SK-N-SH (cell line): Measurements from ENCODE around the gene CENPL. TPM values are rescaled to one million over a fixed set of nuclear protein-coding genes. Genes with fewer than 3 reads are reported as not detected.

Experiments used
- CTCF ChIA-PET: fragments of 300-600, 350-600 bp; formaldehyde crosslinking; extraction: SDS; loops from one replicate; lab custom pipeline; 2021; lab: Yijun Ruan, JAX
- POLR2A ChIA-PET: fragments of 350-600 bp; sonication (Branson Sonifier 250); formaldehyde crosslinking; extraction: SDS; loops from one replicate; lab custom pipeline; 2020; ENCODE audit warnings: antibody characterized with exemption, inconsistent platforms; lab: Yijun Ruan, JAX
- DNase-seq: peaks from one replicate; pipeline ENCODE4 v3.0.0; 2012
- H2AFZ ChIP-seq: fragments of 200-600 bp; sonication (generic); 2 replicates; pipeline ENCODE4 v1.8.1; 2016; ENCODE audit warnings: antibody characterized with exemption, mild to moderate bottlenecking, low read depth
- H3F3A ChIP-seq: fragments of 200-600 bp; sonication (generic); replicated peaks from 2 replicates; pipeline ENCODE3; 2016; ENCODE audit warnings: antibody characterized with exemption, mild to moderate bottlenecking; ENCODE audit not compliant: insufficient read depth
- H3K27ac ChIP-seq, 2 experiments: fragments of 200-500 bp in 1 of 2; fragments of 200-600 bp in 1 of 2; sonication (Bioruptor generic) in 1 of 2; sonication (generic), shearing (Covaris generic) in 1 of 2; 2 replicates each; pipeline versions ENCODE4 v1.5.1 to v1.6.1; 2014 to 2016; ENCODE audit warnings: low read depth in 2 of 2, inconsistent platforms in 1 of 2, low read length in 1 of 2, mild to moderate bottlenecking in 1 of 2, mixed read lengths in 1 of 2
- H3K27me3 ChIP-seq: fragments of 200-600 bp; sonication (generic), shearing (Covaris generic); 2 replicates; pipeline ENCODE4 v1.6.1; 2016; ENCODE audit warnings: mixed run types; ENCODE audit not compliant: insufficient read depth
- H3K36me3 ChIP-seq, 2 experiments: fragments of 200-500 bp in 1 of 2; fragments of 200-600 bp in 1 of 2; sonication (Bioruptor generic) in 1 of 2; sonication (generic) in 1 of 2; replicated peaks in 1 of 2; 2 replicates each; pipeline versions ENCODE3 to v1.5.1; 2014 to 2016; ENCODE audit warnings: low read length in 1 of 2, mild to moderate bottlenecking in 1 of 2; ENCODE audit not compliant: insufficient read depth in 2 of 2, control insufficient read depth in 1 of 2
- H3K4me1 ChIP-seq, 2 experiments: fragments of 200-500 bp in 1 of 2; fragments of 200-600 bp in 1 of 2; sonication (Bioruptor generic) in 1 of 2; sonication (generic), shearing (Covaris generic) in 1 of 2; 2 replicates each; pipeline versions ENCODE4 v1.5.1 to v1.6.1; 2014 to 2016; ENCODE audit warnings: low read depth in 1 of 2, low read length in 1 of 2, mixed run types in 1 of 2; ENCODE audit not compliant: insufficient read depth in 2 of 2, control insufficient read depth in 1 of 2
- H3K4me2 ChIP-seq: fragments of 200-600 bp; sonication (generic), shearing (Covaris generic); 2 replicates; pipeline ENCODE4 v1.6.1; 2017; ENCODE audit warnings: mixed run types
- H3K4me3 ChIP-seq, 2 experiments: fragments of 200-500 bp in 1 of 2; fragments of 200-600 bp in 1 of 2; sonication (Bioruptor generic) in 1 of 2; sonication (generic), shearing (Covaris generic) in 1 of 2; 2 replicates each; pipeline versions ENCODE4 v1.5.1 to v1.8.1; 2014 to 2016; ENCODE audit warnings: low read depth in 2 of 2, inconsistent platforms in 1 of 2, low read length in 1 of 2, mild to moderate bottlenecking in 1 of 2, mixed read lengths in 1 of 2, moderate library complexity in 1 of 2
- H3K79me2 ChIP-seq: fragments of 200-600 bp; sonication (generic); 2 replicates; pipeline ENCODE4 v1.8.1; 2017; ENCODE audit warnings: mild to moderate bottlenecking; ENCODE audit not compliant: insufficient read depth
- H3K9ac ChIP-seq: fragments of 200-600 bp; sonication (generic); 2 replicates; pipeline ENCODE4 v1.6.1; 2017; ENCODE audit warnings: mixed run types
- H3K9me2 ChIP-seq: fragments of 200-600 bp; sonication (generic); 2 replicates; pipeline ENCODE4 v1.6.1; 2017; ENCODE audit warnings: mixed run types
- H3K9me3 ChIP-seq: fragments of 200-600 bp; sonication (generic); 2 replicates; pipeline ENCODE4 v1.6.1; 2017; ENCODE audit warnings: mixed run types, mild to moderate bottlenecking, moderate library complexity
- H4K20me1 ChIP-seq: fragments of 200-600 bp; sonication (generic); 2 replicates; pipeline ENCODE4 v1.6.1; 2017; ENCODE audit warnings: mild to moderate bottlenecking, mixed run types; ENCODE audit not compliant: insufficient read depth
- EP300 ChIP-seq, 2 experiments: IDR thresholded peaks; 2 replicates each; pipeline versions ENCODE4 v1.4.0 to v1.6.1; 2012; ENCODE audit warnings: borderline replicate concordance in 1 of 2, low read depth in 1 of 2, low read length in 1 of 2
- FOXM1 ChIP-seq: IDR thresholded peaks from 2 replicates; pipeline ENCODE4 v1.4.0; 2012; ENCODE audit warnings: low read depth, mild to moderate bottlenecking
- GATA2 ChIP-seq: sonication (generic); formaldehyde crosslinking; IDR thresholded peaks from 2 replicates; pipeline ENCODE4 v1.5.0; 2020; ENCODE audit warnings: mild to moderate bottlenecking, missing genetic modification reagents
- IRF3 ChIP-seq: fragments of 150-350 bp; IDR thresholded peaks from 2 replicates; pipeline ENCODE4 v1.6.1; 2016; ENCODE audit warnings: mild to moderate bottlenecking, low read depth, low read length
- JUND ChIP-seq: IDR thresholded peaks from 2 replicates; pipeline ENCODE4 v1.4.0; 2012
- MAX ChIP-seq: IDR thresholded peaks from 2 replicates; pipeline ENCODE4 v1.4.0; 2012; ENCODE audit warnings: low read depth
- RCOR1 ChIP-seq: fragments of 150-350 bp; IDR thresholded peaks from 2 replicates; pipeline ENCODE4 v1.6.1; 2017; ENCODE audit warnings: antibody characterized with exemption, low read length
- REST ChIP-seq: IDR thresholded peaks from 2 replicates; pipeline ENCODE4 v1.6.1; 2012; ENCODE audit warnings: mild to moderate bottlenecking, low read depth, low read length, moderate library complexity
- RFX5 ChIP-seq: IDR thresholded peaks from 2 replicates; pipeline ENCODE4 v1.6.1; 2012; ENCODE audit warnings: mild to moderate bottlenecking, improper control_type of control experiment, low read length
- TCF12 ChIP-seq: IDR thresholded peaks from 2 replicates; pipeline ENCODE4 v1.4.0; 2012
- TEAD4 ChIP-seq: IDR thresholded peaks from 2 replicates; pipeline ENCODE4 v1.4.0; 2012; ENCODE audit warnings: mild to moderate bottlenecking, borderline replicate concordance; ENCODE audit not compliant: insufficient read depth
- USF1 ChIP-seq: IDR thresholded peaks from 2 replicates; pipeline ENCODE4 v1.4.0; 2012; ENCODE audit warnings: low read depth, borderline replicate concordance
- USF2 ChIP-seq: fragments of 150-350 bp; IDR thresholded peaks from 2 replicates; pipeline ENCODE4 v1.6.1; 2017; ENCODE audit warnings: antibody characterized with exemption, low read length, low read depth, borderline replicate concordance
- YY1 ChIP-seq: IDR thresholded peaks from 2 replicates; pipeline ENCODE4 v1.4.0; 2012; ENCODE audit warnings: low read depth, mild to moderate bottlenecking
- WGBS: methylation state at CpG from one replicate; pipeline ENCODE4 v1.1.6; 2017; ENCODE audit warnings: low lambda C conversion rate; 5-methylcytosine and 5-hydroxymethylcytosine counted together
- polyA plus RNA-seq, 3 experiments: library from polyadenylated mRNA; depleted of rRNA; stranded (reverse); fragments of >200 nt; gene quantifications; 2 replicates each; pipeline ENCODE4 v1.2.3, GENCODE V29; 2012

The CENPL gene
- polyA plus RNA-seq, 1 of the 3 experiments (the other 2 are of a cell fraction), result 4.0 TPM

- H3K9me2 ChIP-seq, result no peaks in the 10 kb centered on the region
- CTCF ChIA-PET, result interaction anchor here (0.9 to 1.7 kb wide), 4 partner anchors 11 to 432 kb away, joined by 3 to 4 read pairs (median 4); no protein-coding TSS in a partner anchor
- no peak overlapping the region for H3K4me3 ChIP-seq
- H4K20me1 ChIP-seq, result no peaks in the 10 kb centered on the region
- peaks cover 16% of the 10 kb centered on the region for H3F3A ChIP-seq
- no peak overlapping the region for H3K9ac ChIP-seq
- H3K27ac ChIP-seq, result no peak overlapping the region
- H3K79me2 ChIP-seq, result no peaks in the 10 kb centered on the region
- TF ChIP-seq JUND, result no peak
- TF ChIP-seq GATA2 (CRISPR knock-in tag), result no peak
- no peak for TF ChIP-seq RFX5
- TF ChIP-seq RCOR1, result no peak
- no peak for TF ChIP-seq EP300 (IDR thresholded peaks at IDR 0.05; ENCODE audit: borderline replicate concordance in 1 of 2, low read depth in 1 of 2, low read length in 1 of 2)
- no peak for TF ChIP-seq USF2
- TF ChIP-seq USF1, result no peak
- no peak for TF ChIP-seq TEAD4
- TF ChIP-seq REST, result no peak
- TF ChIP-seq, all 33 proteins: peak for 0
- Histone ChIP-seq H2AFZ (no peak overlapping the region), H3K9me3 (no peaks in the 10 kb centered on the region), H3K4me1 (peaks cover 4% of the 10 kb centered on the region in 2 experiments; a peak in 2 of 4 replicates), H3K4me2 (no peak overlapping the region), H3K36me3 (peaks cover 31 to 40% of the 10 kb centered on the region in 2 experiments), H3K27me3 (no peaks in the 10 kb centered on the region)
- POLR2A ChIA-PET, result interaction anchor here (1.6 kb wide), 1 partner anchor 9 kb away, joined by 5 read pairs; no protein-coding TSS in a partner anchor
- no peak for DNase-seq
- 97% methylated on average over 4 of the region's 4 CpGs for WGBS
These were observed 27.4 kb upstream of the CENPL start for GRCh38 chr1:173852105-173852504.

GRCh38 chr1:173832748-173833147 lies 8.1 kb upstream of the CENPL start:
- WGBS, result 88% methylated on average over 1 of the region's 1 CpG
- peaks cover 4% of the 10 kb centered on the region for H3F3A ChIP-seq
- H3K36me3 ChIP-seq, result peaks cover 47 to 56% of the 10 kb centered on the region in 2 experiments
- no peak overlapping the region for H3K9ac ChIP-seq
- no peak overlapping the region for H2AFZ ChIP-seq
- DNase-seq, result no peak
- H3K4me2 ChIP-seq, result no peak overlapping the region
- peaks cover 2 to 4% of the 10 kb centered on the region in 2 experiments; a peak in 2 of 4 replicates for H3K4me1 ChIP-seq
- H3K9me3 ChIP-seq, result no peaks in the 10 kb centered on the region
- H4K20me1 ChIP-seq, result no peaks in the 10 kb centered on the region
- no peaks in the 10 kb centered on the region; the same call in 1 of the 2 replicates for H3K79me2 ChIP-seq
- no peak overlapping the region for H3K4me3 ChIP-seq
- POLR2A ChIA-PET, result no interaction called here
- H3K9me2 ChIP-seq, result no peaks in the 10 kb centered on the region
- CTCF ChIA-PET, result interaction anchor here (1.2 kb wide), 1 partner anchor 401 kb away, joined by 4 read pairs; no protein-coding TSS in a partner anchor
- no peak for TF ChIP-seq YY1
- TF ChIP-seq USF2, result no peak
- no peak for TF ChIP-seq GATA2 (CRISPR knock-in tag)
- no peak for TF ChIP-seq MAX
- no peak for TF ChIP-seq FOXM1
- no peak for TF ChIP-seq TCF12
- TF ChIP-seq IRF3, result no peak
- TF ChIP-seq, all 33 proteins: peak for 0
- Histone ChIP-seq H3K27me3 (no peaks in the 10 kb centered on the region), H3K27ac (no peak overlapping the region)
